ENCODE results near the gene APOBEC3G. TPM values are rescaled to one million over a fixed set of nuclear protein-coding genes. Genes with fewer than 3 reads are reported as not detected.

The APOBEC3G gene
- total and polyA plus RNA-seq, 2 of the 13 experiments (the other 11 are each of a cell fraction or from before 2014, with no cell fraction given), result 3.2 to 4.1 TPM

DNA sequence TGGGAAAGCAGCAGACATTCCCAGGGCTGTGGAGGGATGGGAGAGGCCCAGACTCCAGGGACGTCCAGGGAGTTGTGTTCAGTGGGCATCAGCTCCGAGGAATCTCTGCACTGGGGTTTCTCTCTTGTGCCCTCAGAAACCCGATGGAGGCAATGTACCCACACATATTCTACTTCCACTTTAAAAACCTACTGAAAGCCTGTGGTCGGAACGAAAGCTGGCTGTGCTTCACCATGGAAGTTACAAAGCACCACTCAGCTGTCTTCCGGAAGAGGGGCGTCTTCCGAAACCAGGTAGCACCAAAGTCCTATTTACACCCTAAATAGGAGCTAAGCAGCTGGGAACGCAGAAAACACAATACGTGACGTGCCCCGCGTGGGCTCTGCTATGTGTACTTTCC is 47.8 kb upstream of the APOBEC3G start (continued):
- TF ChIP-seq MLXIP (CRISPR knock-in tag; IDR thresholded peaks at IDR 0.05; ENCODE audit: borderline replicate concordance) (no peak), SOX6 (IDR thresholded peaks at IDR 0.05) (no peak), SOX6 (CRISPR knock-in tag; IDR thresholded peaks at IDR 0.05) (no peak), ZNF17 (CRISPR knock-in tag; IDR thresholded peaks at IDR 0.05) (no peak), E2F5 (CRISPR knock-in tag; conservative IDR thresholded peaks at IDR 0.05) (no peak)

DNA sequence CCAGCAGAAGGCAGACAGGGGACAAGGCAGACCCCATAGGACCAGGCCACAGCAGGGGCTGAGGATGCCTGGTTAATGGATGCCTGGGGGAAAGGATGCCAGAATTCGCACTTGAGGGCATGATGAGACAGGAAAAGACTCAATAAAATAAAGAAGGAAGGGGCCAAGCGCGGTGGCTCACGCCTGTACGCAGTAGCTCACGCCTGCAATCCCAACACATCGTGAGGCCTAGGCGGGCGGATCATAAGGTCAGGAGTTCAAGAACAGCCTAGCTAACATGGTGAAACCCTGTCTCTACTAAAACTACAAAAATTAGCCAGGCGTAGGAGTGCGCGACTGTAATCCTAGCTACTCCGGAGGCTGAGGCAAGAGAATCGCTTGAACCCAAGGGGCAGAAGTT is 46.4 kb upstream of the APOBEC3G start:
- ATAC-seq (no peak), DNase-seq (ENCODE audit: low spot score) (no peak), FAIRE-seq (no peak)
- in situ Hi-C loops (cut with HindIII; ENCODE audit: extremely low pct_ligation_motif_present, low pct_unique_long_range_greater_than_20kb), result no loop called here
- POLR2A ChIA-PET, result no interaction called here
- H3K36me3 ChIP-seq (replicated peaks in 1 of 2; ENCODE audit: control insufficient read depth in 1 of 2, insufficient read depth in 2 of 2, low read length in 2 of 2), result no peaks in the 10 kb centered on the region
- H3K27me3 ChIP-seq (ENCODE audit: control insufficient read depth in 1 of 2, insufficient read depth in 2 of 2, low read length in 2 of 2), result no peaks in the 10 kb centered on the region; a peak in 1 of 5 replicates
- CTCF ChIA-PET (ENCODE audit: low intra/inter-chr PET ratio, low total read pairs), result no interaction called here
- H2AFZ ChIP-seq (ENCODE audit: low read length), result no peak overlapping the region
- no peak overlapping the region for H3K4me2 ChIP-seq (ENCODE audit: low read depth, low read length)
- peaks cover 12% of the 10 kb centered on the region for H3K4me1 ChIP-seq (ENCODE audit: insufficient read depth, low read length)
- no peak overlapping the region for H3K9ac ChIP-seq (ENCODE audit: insufficient read depth, low read depth, low read length)
- 73% methylated on average over 14 of the region's 14 CpGs for WGBS (ENCODE audit: low lambda C conversion rate)
- no peak overlapping the region for H3K4me3 ChIP-seq (replicated peaks in 1 of 3; ENCODE audit: insufficient read depth in 1 of 3, low read depth in 2 of 3, low read length in 3 of 3)
- no TSS peak for BruUV-seq (replicated peaks)
- no peaks in the 10 kb centered on the region for H3K79me2 ChIP-seq (ENCODE audit: insufficient read depth, low read length)
- H3K9me3 ChIP-seq (ENCODE audit: low read length), result no peaks in the 10 kb centered on the region
- intact Hi-C loops (cut with micrococcal nuclease; ENCODE audit: unreplicated experiment), result no loop called here
- no peaks in the 10 kb centered on the region for H4K20me1 ChIP-seq (ENCODE audit: insufficient read depth, low read length)
- H3K27ac ChIP-seq (ENCODE audit: extremely low read length, insufficient read depth, low read length), result no peak overlapping the region
- TF ChIP-seq ZNF563 (CRISPR knock-in tag; IDR thresholded peaks at IDR 0.05) (no peak), MZF1 (CRISPR knock-in tag; IDR thresholded peaks at IDR 0.05; ENCODE audit: borderline replicate concordance) (no peak), RXRB (CRISPR knock-in tag; IDR thresholded peaks at IDR 0.05; ENCODE audit: borderline replicate concordance) (no peak), ZFP36L1 (CRISPR knock-in tag; IDR thresholded peaks at IDR 0.05) (no peak), SRY (CRISPR knock-in tag; IDR thresholded peaks at IDR 0.05) (no peak), HBP1 (CRISPR knock-in tag; IDR thresholded peaks at IDR 0.05; ENCODE audit: low read depth) (no peak), CC2D1A (CRISPR knock-in tag; IDR thresholded peaks at IDR 0.05) (no peak), NFIC (IDR thresholded peaks at IDR 0.05; ENCODE audit: low read length) (no peak)

Data from HepG2 (cell line).